NCI-H2029 treated with DMSO at 0.1 percent for 48 hours (cell line): ENCODE results near the gene CCDC127.
"Not testable (repeated sequence)": the region's sequence is repeated elsewhere in the genome, so short reads cannot be mapped to it uniquely, and the experiment has no call there.

Experiments
- DNase-seq: peaks from one replicate; lab custom pipeline; 2025; lab: John Stamatoyannopoulos, UW

CCDC127 gene

GRCh38 chr5:203246-203930, 14.6 kb downstream of the CCDC127 start:
- no peak for DNase-seq

GRCh38 chr5:201672-202071, 16.3 kb downstream of the CCDC127 start:
- no peak for DNase-seq

- DNase-seq, result no peak
Measured at GRCh38 chr5:200985-201384, 17.0 kb downstream of the CCDC127 start.

- DNase-seq, result no peak
Measured at GRCh38 chr5:199950-200645, 17.9 kb downstream of the CCDC127 start.

- no peak for DNase-seq
Measured at GRCh38 chr5:199197-199949, 18.6 kb downstream of the CCDC127 start.

- no peak for DNase-seq
Measured at GRCh38 chr5:198516-199196, 19.3 kb downstream of the CCDC127 start.

- no peak for DNase-seq
Measured at GRCh38 chr5:197892-198489, 20.0 kb downstream of the CCDC127 start.

- not testable (repeated sequence) for DNase-seq
Measured at GRCh38 chr5:197031-197430, 20.9 kb downstream of the CCDC127 start.

GRCh38 chr5:196350-196749, 21.6 kb downstream of the CCDC127 start:
- no peak for DNase-seq

- no peak for DNase-seq
Measured at GRCh38 chr5:195401-196160, 22.4 kb downstream of the CCDC127 start.

- no peak for DNase-seq
Measured at GRCh38 chr5:194603-195209, 23.2 kb downstream of the CCDC127 start.

- DNase-seq, result no peak
Measured at GRCh38 chr5:194102-194501, 23.9 kb downstream of the CCDC127 start.

- no peak for DNase-seq
Measured at GRCh38 chr5:192970-193831, 24.8 kb downstream of the CCDC127 start.

GRCh38 chr5:192691-192969, 25.3 kb downstream of the CCDC127 start:
- DNase-seq, result no peak

- DNase-seq, result no peak
Measured at GRCh38 chr5:191949-192690, 25.8 kb downstream of the CCDC127 start.

- no peak for DNase-seq
Measured at GRCh38 chr5:191036-191948, 26.7 kb downstream of the CCDC127 start, which contains the start of gene LRRC14B. LRRC14B (plus strand) TSS chr5:191495; CDS start chr5:191539, 44 bp downstream.

- DNase-seq, result no peak
Measured at GRCh38 chr5:190366-191035, 27.5 kb downstream of the CCDC127 start.

- no peak for DNase-seq
Measured at GRCh38 chr5:189976-190365, 28.0 kb downstream of the CCDC127 start.
